Stimulated activated naive CD8-positive, alpha-beta T cell treated with anti-CD3 and anti-CD28 coated beads, Interleukin-15, Interleukin-2, amounts not matched to agents 100 U/mL and 50 U/mL, for 24 hours (primary cell): Measurements from ENCODE around the gene DTNBP1.

Experiments
- ATAC-seq: fragments of 150-1000 bp; cut with Tn5 transposase; one replicate; pipeline ENCODE4 v1.10.0; 2021
- DNase-seq: peaks from one replicate; pipeline ENCODE4 v3.0.0; 2021

Gene DTNBP1

DNA sequence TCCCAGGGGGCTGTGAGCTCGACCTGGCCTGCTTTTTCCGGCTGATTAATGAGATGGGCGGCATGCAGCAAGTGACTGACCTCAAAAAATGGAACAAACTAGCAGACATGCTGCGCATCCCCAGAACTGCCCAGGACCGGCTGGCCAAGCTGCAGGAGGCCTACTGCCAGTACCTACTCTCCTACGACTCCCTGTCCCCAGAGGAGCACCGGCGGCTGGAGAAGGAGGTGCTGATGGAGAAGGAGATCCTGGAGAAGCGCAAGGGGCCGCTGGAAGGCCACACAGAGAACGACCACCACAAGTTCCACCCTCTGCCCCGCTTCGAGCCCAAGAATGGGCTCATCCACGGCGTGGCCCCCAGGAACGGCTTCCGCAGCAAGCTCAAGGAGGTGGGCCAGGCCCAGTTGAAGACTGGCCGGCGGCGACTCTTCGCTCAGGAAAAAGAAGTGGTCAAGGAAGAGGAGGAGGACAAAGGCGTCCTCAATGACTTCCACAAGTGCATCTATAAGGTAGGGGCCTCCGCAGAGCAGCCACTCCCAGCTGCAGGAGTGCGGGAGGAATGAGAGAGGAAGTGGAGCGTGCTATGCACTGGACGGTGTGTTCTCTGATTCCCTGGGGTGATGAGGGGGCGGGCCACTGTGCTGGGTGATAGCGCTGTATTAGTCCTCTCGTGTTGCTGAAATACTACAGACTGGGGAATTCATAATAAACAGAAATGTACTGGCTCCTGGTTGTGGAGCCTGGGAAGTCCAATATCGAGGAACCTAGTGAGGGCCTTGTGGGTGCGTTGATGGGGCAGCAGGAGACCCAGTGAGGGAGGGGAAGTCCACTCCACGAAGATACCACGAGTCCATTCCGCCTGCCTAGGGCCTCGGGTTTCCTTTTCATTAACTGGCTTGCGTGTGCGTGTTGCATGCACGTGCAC is 161.7 kb downstream of the DTNBP1 start:
- ATAC-seq: no peak
- DNase-seq: no peak

DNA sequence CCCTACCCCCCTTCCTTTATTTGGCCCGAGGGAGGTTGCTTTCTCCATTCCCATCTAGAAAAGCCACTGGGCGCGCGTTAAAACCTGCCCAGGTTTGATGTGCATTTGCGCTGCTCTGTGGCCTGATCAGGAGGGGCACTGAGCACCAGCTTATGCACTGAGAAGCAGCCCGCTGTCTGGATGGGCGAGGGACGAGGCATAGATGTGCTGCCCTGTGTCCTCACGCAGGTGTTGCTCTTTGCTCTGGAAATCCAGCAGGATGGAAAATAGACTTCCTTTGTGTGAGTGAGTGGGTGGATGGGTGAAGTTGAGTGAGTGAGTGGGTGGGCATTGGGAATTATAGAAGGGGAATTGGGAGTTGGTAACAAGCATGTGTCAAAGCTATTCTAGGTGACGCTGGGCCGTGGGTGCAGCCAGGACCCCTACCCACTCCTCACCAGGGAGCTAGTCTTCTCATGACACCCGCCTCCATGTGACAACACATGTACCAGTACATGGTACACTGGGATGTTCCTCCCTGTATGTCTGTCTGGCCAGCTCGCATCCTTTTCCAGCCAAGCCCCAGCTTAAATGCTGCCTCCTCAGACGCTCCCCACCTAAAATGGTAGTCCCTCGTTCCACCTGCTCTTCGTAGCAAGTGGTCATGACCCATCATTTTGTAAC is 162.6 kb downstream of the DTNBP1 start:
- DNase-seq (no peak), ATAC-seq (no peak)

DNA sequence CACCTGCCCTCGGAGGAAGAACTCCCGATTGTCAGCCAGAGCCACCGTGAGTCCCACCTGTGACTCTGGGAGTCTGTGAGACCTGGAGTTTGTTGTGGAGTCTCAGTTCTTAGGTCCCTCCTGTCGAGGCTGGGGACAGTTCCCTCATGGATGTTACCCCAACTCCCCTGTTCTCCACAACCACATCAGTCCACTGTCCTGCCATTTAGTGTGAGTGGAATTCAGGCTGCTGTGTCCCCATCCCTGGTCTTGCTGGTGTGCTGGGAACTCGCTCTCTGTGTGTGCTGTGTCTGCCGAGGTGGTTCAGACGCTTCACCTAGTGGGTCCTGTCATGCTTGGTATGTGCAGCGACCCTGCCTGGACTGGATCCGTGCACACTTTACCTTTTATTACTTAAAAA is 163.2 kb downstream of the DTNBP1 start:
- ATAC-seq: no peak
- DNase-seq: no peak

DNA sequence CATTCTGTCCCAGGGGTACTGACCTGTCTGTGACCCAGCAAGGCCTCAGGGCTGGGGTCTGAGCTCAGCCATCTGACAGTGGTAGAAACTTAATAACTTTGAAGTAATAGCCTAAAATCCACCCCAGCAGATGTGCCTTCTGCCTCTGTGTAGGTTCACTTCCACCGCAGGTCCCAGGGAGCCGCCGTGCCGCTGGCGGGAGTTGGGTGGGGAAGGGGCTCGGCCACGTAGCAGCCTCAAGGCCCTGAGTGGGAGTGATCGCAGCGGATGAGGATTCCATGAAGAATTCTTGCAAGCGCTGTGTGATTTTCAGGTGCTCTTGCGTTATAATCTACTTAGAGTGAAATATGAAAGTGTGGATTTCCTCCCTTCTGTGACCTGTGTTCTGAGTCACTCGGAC is 163.7 kb downstream of the DTNBP1 start:
- ATAC-seq (no peak), DNase-seq (no peak)

- DNase-seq: no peak
- ATAC-seq: no peak
Measured at GRCh38 chr6:15498640-15499039, 164.2 kb downstream of the DTNBP1 start.

DNA sequence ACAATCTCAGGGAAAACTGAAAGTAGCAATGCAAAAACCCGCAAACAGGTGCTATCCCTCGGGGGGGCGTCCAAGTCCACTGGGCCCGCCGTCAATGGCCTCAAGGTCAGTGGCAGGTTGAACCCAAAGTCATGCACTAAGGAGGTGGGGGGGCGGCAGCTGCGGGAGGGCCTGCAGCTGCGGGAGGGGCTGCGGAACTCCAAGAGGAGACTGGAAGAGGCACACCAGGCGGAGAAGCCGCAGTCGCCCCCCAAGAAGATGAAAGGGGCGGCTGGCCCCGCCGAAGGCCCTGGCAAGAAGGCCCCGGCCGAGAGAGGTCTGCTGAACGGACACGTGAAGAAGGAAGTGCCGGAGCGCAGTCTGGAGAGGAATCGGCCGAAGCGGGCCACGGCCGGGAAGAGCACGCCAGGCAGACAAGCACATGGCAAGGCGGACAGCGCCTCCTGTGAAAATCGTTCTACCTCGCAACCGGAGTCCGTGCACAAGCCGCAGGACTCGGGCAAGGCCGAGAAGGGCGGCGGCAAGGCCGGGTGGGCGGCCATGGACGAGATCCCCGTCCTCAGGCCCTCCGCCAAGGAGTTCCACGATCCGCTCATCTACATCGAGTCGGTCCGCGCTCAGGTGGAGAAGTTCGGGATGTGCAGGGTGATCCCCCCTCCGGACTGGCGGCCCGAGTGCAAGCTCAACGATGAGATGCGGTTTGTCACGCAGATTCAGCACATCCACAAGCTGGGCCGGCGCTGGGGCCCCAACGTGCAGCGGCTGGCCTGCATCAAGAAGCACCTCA is 166.3 kb downstream of the DTNBP1 start:
- ATAC-seq (no peak), DNase-seq (no peak)

- DNase-seq (no peak), ATAC-seq (no peak)
Measured at GRCh38 chr6:15495375-15495901, 167.4 kb downstream of the DTNBP1 start.

GRCh38 chr6:15493437-15494168 is 169.2 kb downstream of the DTNBP1 start:
- no peak for DNase-seq
- no peak for ATAC-seq

DNA sequence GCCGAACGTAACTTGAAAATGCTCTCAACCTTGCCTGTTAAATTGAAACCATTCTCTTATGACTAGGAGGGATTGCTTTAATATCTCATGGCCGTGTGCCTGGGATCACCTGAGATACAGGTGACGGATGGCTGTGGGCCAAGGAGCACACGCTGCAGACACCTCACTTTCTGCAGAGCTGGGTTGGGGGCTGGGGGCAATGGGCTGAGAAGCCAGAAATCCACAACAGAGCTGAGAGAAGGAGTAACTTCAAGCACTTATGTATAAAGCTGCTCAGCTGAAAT is 170.9 kb downstream of the DTNBP1 start:
- ATAC-seq: no peak
- no peak for DNase-seq

DNA sequence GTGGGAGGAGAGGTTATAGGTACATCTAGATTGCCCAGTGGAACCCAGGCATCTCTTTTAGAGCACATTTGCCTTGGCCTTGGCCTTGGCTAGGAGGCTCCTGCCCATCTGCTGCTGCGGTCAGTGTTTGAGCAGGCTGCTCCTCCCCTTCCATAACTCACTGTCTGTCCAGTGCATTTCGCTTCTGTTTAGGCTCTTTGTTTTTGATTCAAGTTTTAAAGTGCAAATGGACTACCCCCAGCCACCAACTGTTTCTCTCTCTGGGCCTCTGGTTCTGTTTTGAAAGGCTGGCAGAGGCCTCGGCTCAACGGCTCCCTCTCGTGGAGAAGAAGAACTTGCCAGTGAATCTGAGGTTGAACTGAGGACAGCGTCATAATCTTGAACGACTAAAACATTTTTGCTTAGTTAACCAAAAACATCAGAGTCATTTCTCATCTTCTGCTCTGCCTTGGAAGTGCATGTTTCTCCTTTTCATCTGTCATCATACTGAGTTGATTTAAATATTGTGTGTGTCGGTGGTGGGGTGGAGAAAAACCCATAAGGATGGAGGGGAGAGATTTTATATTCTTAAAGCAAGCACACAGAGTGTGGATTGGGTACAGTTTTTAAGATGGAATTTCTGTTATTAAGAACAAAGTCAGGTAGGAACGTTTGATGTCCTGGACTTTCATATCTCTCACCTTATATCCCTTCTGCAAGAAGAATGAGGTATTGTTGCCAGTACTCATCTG is 171.4 kb downstream of the DTNBP1 start:
- DNase-seq: peak; percentile 73
- ATAC-seq: peak; percentile 74

DNA sequence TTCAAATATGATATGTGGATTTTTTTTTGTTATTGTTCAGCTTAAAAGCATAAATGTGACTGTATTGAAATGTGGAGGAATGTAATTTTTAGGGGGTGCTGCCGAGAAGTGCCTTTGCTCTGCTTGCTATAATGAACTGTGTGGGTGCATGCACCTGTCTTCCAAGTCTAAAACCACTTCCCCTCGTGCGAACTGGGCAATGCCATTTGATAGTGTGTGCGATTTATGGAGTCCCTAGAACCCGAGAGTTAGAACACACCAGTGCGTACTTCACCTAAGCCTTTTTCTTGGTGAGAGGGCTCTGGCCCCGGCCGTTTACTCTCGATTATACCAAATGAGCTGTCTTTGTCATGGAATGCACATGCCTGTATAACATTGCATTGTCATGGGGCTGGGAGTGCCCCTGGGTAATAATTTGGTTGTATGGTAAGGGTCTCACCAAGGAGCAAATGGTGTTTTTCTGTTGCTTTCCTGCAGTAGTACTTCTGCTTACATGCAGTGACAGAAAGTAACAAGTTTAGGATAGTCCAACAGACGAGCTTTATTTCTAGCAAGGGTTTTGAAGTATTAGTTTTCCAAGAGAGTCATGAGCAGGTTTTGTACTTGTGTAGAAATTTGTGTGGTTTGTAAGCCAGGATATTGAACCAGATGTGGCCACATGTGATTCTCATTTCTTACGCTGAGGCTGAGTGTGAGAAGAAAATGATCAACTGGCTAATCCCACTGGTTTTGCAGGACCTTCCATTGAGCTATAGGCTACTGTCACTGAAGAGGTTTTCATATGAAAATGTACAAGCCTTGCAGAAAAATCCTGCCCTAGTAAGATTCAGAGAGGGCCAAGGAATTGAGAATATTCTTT is 172.4 kb downstream of the DTNBP1 start:
- ATAC-seq (no peak), DNase-seq (no peak)

DNA sequence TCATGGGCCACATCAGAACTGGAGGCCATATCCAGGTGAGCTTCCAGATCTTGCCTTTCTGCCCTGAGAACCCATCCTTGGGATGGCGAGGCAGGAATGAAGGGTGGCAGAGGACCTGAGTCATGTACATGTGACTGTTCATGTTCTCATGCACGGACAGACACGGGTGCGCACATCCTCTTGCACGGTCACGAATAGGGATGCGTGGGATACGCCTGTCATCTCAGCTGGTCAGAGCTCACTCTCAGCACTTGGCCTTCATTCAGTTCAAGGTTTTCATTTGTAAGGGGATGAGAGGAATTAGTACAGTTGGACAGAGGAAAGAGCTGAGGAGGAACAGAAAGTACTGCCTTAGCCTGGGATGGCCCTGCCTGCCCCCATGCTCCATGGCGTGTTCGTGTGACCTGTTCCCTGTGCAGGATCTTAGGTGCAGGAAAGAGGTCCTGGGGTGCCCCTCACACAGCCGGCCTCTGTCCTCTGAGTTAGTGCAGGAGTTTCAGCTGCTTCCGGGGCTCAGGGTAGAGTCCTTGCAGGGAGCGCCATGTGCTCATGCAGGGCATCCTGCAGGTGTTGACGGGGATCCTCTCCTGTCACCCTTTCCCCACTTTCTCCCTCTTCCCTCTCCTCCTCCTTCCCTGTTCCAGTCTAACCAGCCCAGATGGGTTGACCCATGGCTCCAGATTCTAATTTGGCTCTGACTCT is 173.4 kb downstream of the DTNBP1 start:
- ATAC-seq (no peak), DNase-seq (no peak)

GRCh38 chr6:15487262-15487661 is 175.6 kb downstream of the DTNBP1 start:
- ATAC-seq: no peak
- DNase-seq: no peak

DNA sequence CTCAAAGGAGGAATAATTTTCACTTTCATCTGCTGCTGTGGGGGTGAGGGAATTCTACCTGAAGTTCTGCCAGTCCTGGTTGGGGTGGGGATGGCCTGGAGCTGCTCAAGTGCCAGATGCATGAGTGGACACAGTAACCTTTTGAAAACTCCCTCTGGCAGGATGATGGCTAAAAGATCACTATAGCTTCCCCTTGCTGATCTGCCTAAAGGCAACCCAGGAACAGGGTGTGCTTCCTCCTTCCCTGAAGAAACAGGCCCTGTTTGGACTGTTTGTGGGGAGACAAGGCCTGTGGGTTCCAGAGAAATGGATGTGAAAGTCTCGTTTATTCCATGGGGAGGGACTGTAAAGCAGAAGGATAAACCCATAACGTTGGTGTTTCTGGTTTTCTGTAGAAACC is 176.9 kb downstream of the DTNBP1 start:
- ATAC-seq (no peak), DNase-seq (no peak)

DNA sequence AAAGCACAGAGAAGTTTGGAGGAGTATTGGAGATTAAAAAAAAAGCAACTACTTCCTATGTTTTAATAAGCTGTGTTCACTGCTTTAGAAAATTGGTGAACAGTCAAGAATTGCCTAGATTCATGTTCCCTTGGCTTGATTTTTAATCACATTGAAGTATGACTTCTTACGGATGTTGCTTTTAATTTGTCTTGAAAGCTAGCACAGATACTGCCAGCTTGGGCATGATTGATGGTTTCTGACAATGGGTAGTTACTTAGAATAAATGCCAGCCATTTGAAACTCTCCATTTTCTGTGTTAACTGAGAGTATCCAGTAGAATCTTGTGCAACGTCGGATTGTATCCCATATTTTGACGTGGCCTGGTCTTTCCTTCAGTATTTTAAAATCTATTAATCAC is 178.0 kb downstream of the DTNBP1 start:
- ATAC-seq (no peak), DNase-seq (no peak)

- DNase-seq (no peak), ATAC-seq (no peak)
Measured at GRCh38 chr6:15484140-15484539, 178.7 kb downstream of the DTNBP1 start.

GRCh38 chr6:15483060-15483459 is 179.8 kb downstream of the DTNBP1 start:
- ATAC-seq (no peak), DNase-seq (no peak)

- DNase-seq (peak; percentile 15), ATAC-seq (peak; percentile 69)
Measured at GRCh38 chr6:15481390-15482291, 181.2 kb downstream of the DTNBP1 start.

DNA sequence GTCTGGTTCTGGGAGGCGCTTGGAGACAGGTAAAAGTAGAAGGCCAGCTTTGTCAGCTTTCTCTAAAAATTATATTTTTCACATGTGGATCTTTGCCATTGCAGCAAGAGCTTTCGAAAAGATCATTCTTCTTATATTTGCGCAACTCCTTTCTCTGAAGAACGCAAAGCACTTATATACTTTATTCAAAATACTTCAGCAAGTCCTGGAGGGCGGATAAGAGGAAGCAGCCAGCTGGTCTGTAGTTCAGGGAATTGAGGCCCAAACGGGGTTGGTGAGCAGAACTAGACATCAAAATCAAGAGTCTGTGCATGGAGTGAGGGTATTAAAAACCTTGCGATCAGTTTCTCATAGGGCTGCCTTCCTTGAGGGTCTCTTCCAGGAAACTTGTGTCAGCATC is 182.3 kb downstream of the DTNBP1 start:
- DNase-seq (no peak), ATAC-seq (no peak)
